ENCODE measurements around the gene PCSK4.
A peak's percentile ranks its signal among the peaks of the same experiment; 100 is the strongest.

PCSK4 gene

GRCh38 chr19:1465191-1466016 lies 24.7 kb downstream of the PCSK4 start:
- in situ Hi-C loops (cut with MboI; ENCODE audit: low sequenced_read_pairs, unreplicated experiment) = no loop called here
- peak; percentile 48 for TF ChIP-seq CTCF (IDR thresholded peaks at IDR 0.05; ENCODE audit: borderline replicate concordance, control extremely low read depth, extremely low read depth, insufficient read depth, missing control alignments)
- no peak for DNase-seq (ENCODE audit: low spot score)

DNA sequence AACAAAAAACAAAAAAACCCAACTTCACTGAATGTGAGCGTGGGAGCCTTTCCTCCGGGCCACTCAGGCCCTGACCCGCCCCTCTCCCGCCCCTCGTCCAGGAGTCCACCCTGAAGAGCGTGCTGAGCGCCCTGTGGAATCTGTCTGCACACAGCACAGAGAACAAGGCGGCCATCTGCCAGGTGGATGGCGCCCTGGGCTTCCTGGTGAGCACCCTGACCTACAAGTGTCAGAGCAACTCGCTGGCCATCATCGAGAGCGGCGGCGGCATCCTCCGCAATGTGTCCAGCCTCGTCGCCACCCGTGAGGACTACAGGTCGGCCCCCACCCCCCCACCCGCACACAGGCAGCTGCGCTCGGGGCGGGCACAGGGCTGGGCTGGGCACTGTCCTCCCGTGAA lies 28.3 kb downstream of the PCSK4 start:
- no peak for DNase-seq (ENCODE audit: low spot score)
- in situ Hi-C loops (cut with MboI; ENCODE audit: low sequenced_read_pairs, unreplicated experiment) = no loop called here
- TF ChIP-seq CTCF (IDR thresholded peaks at IDR 0.05; ENCODE audit: borderline replicate concordance, control extremely low read depth, extremely low read depth, insufficient read depth, missing control alignments) = no peak

GRCh38 chr19:1460033-1460995 lies 29.8 kb downstream of the PCSK4 start:
- no peak for DNase-seq (ENCODE audit: low spot score)
- TF ChIP-seq CTCF (IDR thresholded peaks at IDR 0.05; ENCODE audit: borderline replicate concordance, control extremely low read depth, extremely low read depth, insufficient read depth, missing control alignments) = no peak
- in situ Hi-C loops (cut with MboI; ENCODE audit: low sequenced_read_pairs, unreplicated experiment) = no loop called here

DNA sequence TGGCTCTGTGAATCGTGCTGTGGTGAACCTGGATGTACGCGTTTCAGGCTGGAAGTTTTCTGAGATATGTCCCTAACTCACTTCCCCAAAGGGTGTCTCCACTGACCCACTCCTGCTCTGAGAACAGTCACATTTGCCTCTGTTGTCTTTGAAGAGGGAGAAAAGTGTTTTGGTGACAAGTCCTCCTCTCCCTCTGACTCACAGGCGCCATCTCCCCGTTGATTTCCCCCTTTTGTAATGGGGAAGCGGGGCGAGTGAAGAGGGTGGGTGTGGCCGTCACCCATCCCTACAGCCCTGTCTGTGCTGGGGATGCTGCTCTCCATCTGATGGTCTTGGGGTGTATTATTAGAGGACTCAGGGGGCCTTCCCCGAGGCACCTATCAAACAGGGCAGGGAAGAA lies 30.7 kb downstream of the PCSK4 start:
- in situ Hi-C loops (cut with MboI; ENCODE audit: low sequenced_read_pairs, unreplicated experiment) = no loop called here
- no peak for TF ChIP-seq CTCF (IDR thresholded peaks at IDR 0.05; ENCODE audit: borderline replicate concordance, control extremely low read depth, extremely low read depth, insufficient read depth, missing control alignments)
- no peak for DNase-seq (ENCODE audit: low spot score)

GRCh38 chr19:1457892-1458291 lies 32.3 kb downstream of the PCSK4 start:
- DNase-seq (ENCODE audit: low spot score) = no peak
- in situ Hi-C loops (cut with MboI; ENCODE audit: low sequenced_read_pairs, unreplicated experiment) = no loop called here

More at GRCh38 chr19:1457892-1458291, 32.3 kb downstream of the PCSK4 start:
- TF ChIP-seq CTCF (IDR thresholded peaks at IDR 0.05; ENCODE audit: borderline replicate concordance, control extremely low read depth, extremely low read depth, insufficient read depth, missing control alignments) = no peak

Measured in GM13976 (cell line).